ENCODE results near the gene ZDHHC21.

ZDHHC21 gene

GRCh38 chr9:14616188-14616982 is 76.8 kb downstream of the ZDHHC21 start:
- no peak overlapping the region for H3K4me3 ChIP-seq (ENCODE audit: low read length)
- no peak for TF ChIP-seq ZNF274 (IDR thresholded peaks at IDR 0.05; ENCODE audit: low read depth, low read length)

DNA sequence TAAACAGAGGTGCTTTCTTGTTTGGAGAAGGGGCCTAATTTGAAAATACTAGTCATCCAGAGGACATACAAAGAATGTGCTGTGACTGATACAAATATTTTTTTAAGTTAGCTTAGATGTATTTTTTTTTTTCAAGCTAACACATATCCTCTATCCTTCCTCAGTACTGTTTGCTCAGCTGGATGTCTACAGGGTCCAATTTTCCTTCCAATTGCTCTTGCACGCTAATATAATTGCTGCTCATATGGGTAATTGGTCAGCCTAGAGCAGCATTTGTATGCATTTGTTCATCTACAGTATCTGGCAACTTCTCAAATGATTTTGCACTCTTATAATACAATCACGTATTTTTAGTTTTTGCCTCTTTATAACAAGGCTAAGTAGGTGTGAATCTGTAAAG is 84.7 kb downstream of the ZDHHC21 start:
- no peak for TF ChIP-seq ZNF274 (IDR thresholded peaks at IDR 0.05; ENCODE audit: low read depth, low read length)
- H3K4me3 ChIP-seq (ENCODE audit: low read length): no peak overlapping the region

GRCh38 chr9:14597171-14597799 is 95.9 kb downstream of the ZDHHC21 start:
- no peak overlapping the region for H3K4me3 ChIP-seq (ENCODE audit: low read length)
- no peak for TF ChIP-seq ZNF274 (IDR thresholded peaks at IDR 0.05; ENCODE audit: low read depth, low read length)

DNA sequence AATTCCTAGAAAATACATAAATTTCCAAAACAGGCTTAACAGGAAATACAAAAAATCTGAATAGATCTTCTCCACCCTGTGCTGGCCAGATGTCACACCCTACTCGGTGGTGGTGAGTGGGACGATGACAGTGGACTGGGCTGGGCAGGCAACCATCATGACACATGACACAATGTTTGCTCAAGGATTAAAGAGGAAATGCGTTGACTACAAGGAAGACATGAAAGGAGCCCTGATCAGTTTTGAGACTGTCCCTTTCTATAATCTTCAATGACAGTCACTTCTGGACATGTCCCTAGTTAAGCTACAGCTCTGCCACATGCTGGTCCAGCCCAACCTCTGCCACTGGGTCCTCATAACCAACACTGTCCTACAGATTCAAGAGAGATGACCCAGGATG is 99.8 kb downstream of the ZDHHC21 start:
- H3K4me3 ChIP-seq (ENCODE audit: low read length): no peak overlapping the region
- no peak for TF ChIP-seq ZNF274 (IDR thresholded peaks at IDR 0.05; ENCODE audit: low read depth, low read length)

DNA sequence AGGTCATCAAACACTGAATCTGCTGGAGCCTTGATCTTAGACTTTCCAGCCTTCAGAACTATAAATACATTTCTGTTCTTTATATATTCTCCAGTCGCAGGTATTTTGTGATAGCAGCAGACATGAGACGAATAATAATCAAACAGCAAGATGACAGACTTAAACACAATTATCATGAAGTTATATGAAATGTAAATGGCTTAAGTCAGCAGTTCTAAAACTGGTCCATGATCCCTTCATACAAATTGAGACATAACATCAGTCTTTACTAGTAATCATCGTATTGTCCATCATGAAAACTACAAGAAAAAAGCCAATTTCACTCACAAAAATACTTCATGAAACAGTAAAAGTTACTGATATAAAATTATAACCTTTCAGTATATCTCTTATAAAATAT is 101.8 kb downstream of the ZDHHC21 start:
- no peak overlapping the region for H3K4me3 ChIP-seq (ENCODE audit: low read length)
- no peak for TF ChIP-seq ZNF274 (IDR thresholded peaks at IDR 0.05; ENCODE audit: low read depth, low read length)

GRCh38 chr9:14585730-14586473 is 107.3 kb downstream of the ZDHHC21 start:
- no peak overlapping the region for H3K4me3 ChIP-seq (ENCODE audit: low read length)
- TF ChIP-seq ZNF274 (IDR thresholded peaks at IDR 0.05; ENCODE audit: low read depth, low read length): no peak

DNA sequence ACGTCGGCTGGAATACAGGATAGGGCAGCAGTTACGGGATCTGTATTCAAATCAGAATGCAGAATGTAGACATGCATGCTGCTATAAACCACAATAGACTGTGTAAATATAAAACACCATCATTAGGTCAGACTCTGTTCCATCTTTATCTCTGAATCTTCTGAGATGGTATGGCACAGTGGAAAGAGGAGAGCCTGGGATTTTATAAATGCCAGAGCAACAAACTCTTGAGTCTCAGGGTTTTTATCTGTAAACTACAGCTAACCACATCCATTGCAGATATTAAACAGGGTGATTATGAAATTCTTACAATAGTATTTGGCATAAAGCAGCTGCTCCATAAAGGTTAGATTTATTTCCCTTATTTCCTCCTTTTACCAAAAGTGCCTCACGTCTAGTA is 108.7 kb downstream of the ZDHHC21 start:
- no peak for TF ChIP-seq ZNF274 (IDR thresholded peaks at IDR 0.05; ENCODE audit: low read depth, low read length)
- H3K4me3 ChIP-seq (ENCODE audit: low read length): no peak overlapping the region

GRCh38 chr9:14578030-14578429 is 115.2 kb downstream of the ZDHHC21 start:
- H3K4me3 ChIP-seq (ENCODE audit: low read length): no peak overlapping the region
- no peak for TF ChIP-seq ZNF274 (IDR thresholded peaks at IDR 0.05; ENCODE audit: low read depth, low read length)

DNA sequence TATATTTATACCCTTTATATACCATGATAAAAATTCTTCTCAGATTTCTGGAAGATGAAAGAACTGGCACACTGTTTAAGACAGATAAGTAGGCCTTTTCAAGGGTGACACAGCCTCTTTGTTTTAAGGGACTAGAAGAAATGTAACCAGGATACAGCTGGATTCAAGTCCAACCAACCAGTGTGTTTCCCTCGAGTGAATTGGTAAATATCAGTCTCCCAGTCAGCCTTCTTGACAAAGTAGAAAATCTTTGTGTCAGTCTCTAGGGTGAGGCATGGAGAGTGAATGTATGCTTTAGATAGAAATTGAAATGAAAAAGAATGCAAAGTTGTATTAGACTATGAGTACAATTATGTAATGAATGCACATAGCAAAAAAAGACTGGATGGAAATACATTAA is 119.1 kb downstream of the ZDHHC21 start:
- no peak overlapping the region for H3K4me3 ChIP-seq (ENCODE audit: low read length)
- TF ChIP-seq ZNF274 (IDR thresholded peaks at IDR 0.05; ENCODE audit: low read depth, low read length): no peak

DNA sequence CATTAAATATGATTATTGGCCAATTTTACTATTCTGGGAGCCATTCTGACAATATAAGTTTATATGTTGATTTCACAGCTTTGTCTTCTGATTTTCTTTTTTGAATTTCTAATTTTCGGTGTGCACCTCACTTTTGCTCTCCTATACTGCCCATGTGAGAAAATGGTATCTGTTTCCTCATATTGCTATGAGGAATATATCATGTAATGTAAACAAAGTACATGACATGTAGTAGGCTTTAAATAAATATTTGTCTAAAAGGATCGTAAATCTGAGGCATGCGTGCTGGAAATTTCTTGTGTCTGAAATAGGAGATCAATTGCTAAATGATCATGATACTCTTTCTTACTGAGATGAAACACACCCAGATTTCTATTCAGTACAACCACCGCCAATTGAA is 119.9 kb downstream of the ZDHHC21 start:
- H3K4me3 ChIP-seq (ENCODE audit: low read length): no peak overlapping the region
- no peak for TF ChIP-seq ZNF274 (IDR thresholded peaks at IDR 0.05; ENCODE audit: low read depth, low read length)

GRCh38 chr9:14565352-14566016 is 127.7 kb downstream of the ZDHHC21 start:
- H3K4me3 ChIP-seq (ENCODE audit: low read length): no peak overlapping the region
- no peak for TF ChIP-seq ZNF274 (IDR thresholded peaks at IDR 0.05; ENCODE audit: low read depth, low read length)

- no peak for TF ChIP-seq ZNF274 (IDR thresholded peaks at IDR 0.05; ENCODE audit: low read depth, low read length)
- no peak overlapping the region for H3K4me3 ChIP-seq (ENCODE audit: low read length)
Observed at GRCh38 chr9:14563902-14564624, 129.2 kb downstream of the ZDHHC21 start.

- no peak for TF ChIP-seq ZNF274 (IDR thresholded peaks at IDR 0.05; ENCODE audit: low read depth, low read length)
- no peak overlapping the region for H3K4me3 ChIP-seq (ENCODE audit: low read length)
Observed at GRCh38 chr9:14561929-14562405, 131.3 kb downstream of the ZDHHC21 start.

All from GM08714 (cell line).